Cardiac muscle cell (in vitro differentiated cells and primary cell): Measurements from ENCODE around the gene MPPED1. TPM values are rescaled to one million over a fixed set of nuclear protein-coding genes. Genes with fewer than 3 reads are reported as not detected.

ENCODE experiments used
- DNase-seq, 2 donors: peaks; one replicate each; pipeline versions ENCODE4 v3.0.0 to v3.0.0-alpha.2; 2010 to 2017; ENCODE audit warnings: low read depth in 1 of 2, low spot score in 1 of 2
- H3K27ac ChIP-seq: fragments of 200-600 bp; sonication (generic); 2 replicates; pipeline ENCODE4 v1.5.1; 2016
- H3K27me3 ChIP-seq: fragments of 200-600 bp; sonication (generic); 2 replicates; pipeline ENCODE4 v1.6.0; 2016; ENCODE audit warnings: control low read depth
- H3K36me3 ChIP-seq: fragments of 200-600 bp; sonication (generic); 2 replicates; pipeline ENCODE4 v1.5.1; 2016; ENCODE audit warnings: control low read depth
- H3K4me1 ChIP-seq: fragments of 200-600 bp; sonication (generic); 2 replicates; pipeline ENCODE4 v1.8.1; 2017; ENCODE audit warnings: low read depth, mild to moderate bottlenecking, mixed run types
- H3K4me3 ChIP-seq: fragments of 200-600 bp; sonication (generic); 2 replicates; pipeline ENCODE4 v1.5.1; 2016; ENCODE audit warnings: mild to moderate bottlenecking
- H3K9me3 ChIP-seq: fragments of 200-600 bp; sonication (generic); 2 replicates; pipeline ENCODE4 v1.5.1; 2017; ENCODE audit warnings: low read depth, mild to moderate bottlenecking, control low read depth
- polyA plus RNA-seq: library from polyadenylated mRNA; unstranded; fragments of >200 nt; fragmentation: Nextera tagmentation; extraction: Ambion mirVana; gene quantifications from 2 replicates; pipeline ENCODE4 v1.2.1, GENCODE V29; 2016
- total RNA-seq: library from RNA; depleted of rRNA; stranded (reverse); fragments of >200 nt; gene quantifications from 2 replicates; pipeline ENCODE4 v1.2.3, GENCODE V29; 2016
- TF ChIP-seq, protein P1 (sequence below): IDR thresholded peaks from 2 replicates; pipeline ENCODE4 v1.5.1; 2012; ENCODE audit warnings: low read depth, mild to moderate bottlenecking, low read length

The MPPED1 gene
- total and polyA plus RNA-seq, 2 experiments from 2014 or later = 0.12 TPM; not detected in 1

DNA sequence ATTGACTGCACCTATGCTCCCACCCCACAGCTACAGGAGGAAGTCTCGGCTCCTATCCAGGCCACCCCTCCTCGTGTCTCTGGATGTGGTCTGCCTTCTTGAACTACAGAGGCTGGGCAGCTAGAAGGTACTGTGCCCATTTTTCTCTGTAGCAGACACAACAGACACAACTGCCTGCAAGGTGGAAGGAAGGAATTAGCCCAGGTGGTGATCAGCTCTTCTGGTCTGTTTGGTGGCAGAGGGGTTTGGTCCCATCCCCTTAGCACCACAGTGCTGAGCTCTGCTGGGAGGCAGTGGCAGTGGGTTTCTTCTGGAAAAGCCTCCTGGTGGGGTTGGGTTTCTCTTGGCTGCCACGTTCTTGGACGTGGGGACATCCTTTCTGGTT lies 132.5 kb downstream of the MPPED1 start:
- H3K4me3 ChIP-seq = no peak overlapping the region
- no peaks in the 10 kb centered on the region for H3K36me3 ChIP-seq
- H3K27ac ChIP-seq = no peak overlapping the region
- H3K27me3 ChIP-seq = no peaks in the 10 kb centered on the region
- TF ChIP-seq, protein P1, sequence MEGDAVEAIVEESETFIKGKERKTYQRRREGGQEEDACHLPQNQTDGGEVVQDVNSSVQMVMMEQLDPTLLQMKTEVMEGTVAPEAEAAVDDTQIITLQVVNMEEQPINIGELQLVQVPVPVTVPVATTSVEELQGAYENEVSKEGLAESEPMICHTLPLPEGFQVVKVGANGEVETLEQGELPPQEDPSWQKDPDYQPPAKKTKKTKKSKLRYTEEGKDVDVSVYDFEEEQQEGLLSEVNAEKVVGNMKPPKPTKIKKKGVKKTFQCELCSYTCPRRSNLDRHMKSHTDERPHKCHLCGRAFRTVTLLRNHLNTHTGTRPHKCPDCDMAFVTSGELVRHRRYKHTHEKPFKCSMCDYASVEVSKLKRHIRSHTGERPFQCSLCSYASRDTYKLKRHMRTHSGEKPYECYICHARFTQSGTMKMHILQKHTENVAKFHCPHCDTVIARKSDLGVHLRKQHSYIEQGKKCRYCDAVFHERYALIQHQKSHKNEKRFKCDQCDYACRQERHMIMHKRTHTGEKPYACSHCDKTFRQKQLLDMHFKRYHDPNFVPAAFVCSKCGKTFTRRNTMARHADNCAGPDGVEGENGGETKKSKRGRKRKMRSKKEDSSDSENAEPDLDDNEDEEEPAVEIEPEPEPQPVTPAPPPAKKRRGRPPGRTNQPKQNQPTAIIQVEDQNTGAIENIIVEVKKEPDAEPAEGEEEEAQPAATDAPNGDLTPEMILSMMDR = no peak
- no peak for DNase-seq
- H3K4me1 ChIP-seq = no peaks in the 10 kb centered on the region
- no peaks in the 10 kb centered on the region for H3K9me3 ChIP-seq

DNA sequence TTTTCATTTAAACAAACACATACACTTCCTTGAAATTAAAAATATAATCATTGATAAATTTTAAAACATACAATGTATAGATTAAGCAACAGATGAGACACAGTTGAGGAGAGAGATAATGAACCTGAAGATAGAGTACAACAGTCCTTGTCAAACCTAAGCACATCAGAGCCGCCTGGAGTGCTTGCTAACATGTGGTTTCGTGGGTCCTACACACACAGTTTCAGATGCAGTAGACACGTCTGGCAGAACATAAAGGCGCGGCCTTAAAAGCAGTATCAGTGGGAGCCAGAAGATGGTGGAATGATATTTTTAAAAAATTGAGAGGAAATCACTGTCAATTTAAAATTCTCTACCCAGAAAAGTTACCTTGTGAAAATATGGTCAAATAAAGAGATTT lies 134.4 kb downstream of the MPPED1 start:
- TF ChIP-seq, protein P1 = no peak
- no peaks in the 10 kb centered on the region for H3K27me3 ChIP-seq
- no peak for DNase-seq

DNA sequence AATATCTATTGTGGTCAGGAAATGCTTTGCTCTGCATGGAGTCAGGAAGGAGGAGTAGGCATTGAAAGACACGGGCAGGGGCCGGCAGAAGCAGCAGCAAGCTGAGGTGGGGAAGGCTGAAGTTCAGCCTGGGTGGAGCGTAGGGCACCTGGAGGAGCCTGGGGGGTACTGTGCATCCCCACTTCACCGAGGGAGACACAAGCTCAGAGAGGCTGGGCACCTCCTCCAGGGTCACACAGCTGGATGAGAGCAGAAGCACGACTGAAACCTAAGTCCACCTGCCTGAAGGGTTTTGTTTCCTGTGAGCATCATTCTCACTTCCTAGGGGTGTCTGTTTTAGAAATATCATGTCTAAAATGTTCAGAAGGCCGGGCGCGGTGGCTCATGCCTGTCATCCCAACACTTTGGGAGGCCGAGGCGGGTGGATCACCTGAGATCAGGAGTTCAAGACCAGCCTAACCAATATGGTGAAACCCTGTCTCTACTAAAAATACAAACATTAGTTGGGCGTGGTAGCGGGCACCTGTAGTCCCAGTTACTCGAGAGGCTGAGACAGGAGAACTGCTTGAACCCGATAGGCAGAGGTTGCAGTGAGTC lies 138.3 kb downstream of the MPPED1 start:
- DNase-seq = no peak

More for the DNA sequence above, 134.4 kb downstream of the MPPED1 start:
- Histone ChIP-seq H3K4me3 (no peak overlapping the region), H3K9me3 (no peaks in the 10 kb centered on the region), H3K27ac (no peak overlapping the region), H3K4me1 (no peaks in the 10 kb centered on the region), H3K36me3 (no peaks in the 10 kb centered on the region)

DNA sequence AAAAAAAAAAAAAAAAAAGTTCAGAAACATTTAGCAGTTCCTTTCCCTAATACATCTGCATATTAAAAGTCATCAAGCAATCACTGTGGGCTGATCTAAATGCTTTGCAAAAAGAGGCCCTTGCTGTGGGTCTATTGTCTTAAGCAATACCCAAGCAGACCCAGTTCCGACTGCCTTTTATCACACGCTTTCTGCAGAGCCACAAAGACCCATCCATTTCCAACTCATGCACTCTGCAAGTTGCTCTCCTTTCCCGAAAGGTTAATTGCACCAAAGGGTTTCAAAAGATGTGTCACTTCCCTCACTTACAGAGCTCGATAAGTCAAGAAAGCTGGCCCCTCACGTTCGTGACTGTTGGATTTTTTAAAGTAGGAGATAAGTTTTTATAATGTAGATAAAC lies 138.9 kb downstream of the MPPED1 start:
- H3K27me3 ChIP-seq = no peaks in the 10 kb centered on the region
- H3K4me3 ChIP-seq = no peak overlapping the region
- H3K36me3 ChIP-seq = no peaks in the 10 kb centered on the region
- TF ChIP-seq, protein P1 = no peak
- no peaks in the 10 kb centered on the region for H3K9me3 ChIP-seq
- no peak overlapping the region for H3K27ac ChIP-seq
- no peaks in the 10 kb centered on the region for H3K4me1 ChIP-seq
- no peak for DNase-seq

More for the DNA sequence above, 138.3 kb downstream of the MPPED1 start:
- H3K36me3 ChIP-seq = no peaks in the 10 kb centered on the region
- H3K27me3 ChIP-seq = no peaks in the 10 kb centered on the region
- H3K27ac ChIP-seq = no peak overlapping the region
- TF ChIP-seq, protein P1 = no peak
- no peaks in the 10 kb centered on the region for H3K4me1 ChIP-seq
- H3K9me3 ChIP-seq = no peaks in the 10 kb centered on the region
- H3K4me3 ChIP-seq = no peak overlapping the region

DNA sequence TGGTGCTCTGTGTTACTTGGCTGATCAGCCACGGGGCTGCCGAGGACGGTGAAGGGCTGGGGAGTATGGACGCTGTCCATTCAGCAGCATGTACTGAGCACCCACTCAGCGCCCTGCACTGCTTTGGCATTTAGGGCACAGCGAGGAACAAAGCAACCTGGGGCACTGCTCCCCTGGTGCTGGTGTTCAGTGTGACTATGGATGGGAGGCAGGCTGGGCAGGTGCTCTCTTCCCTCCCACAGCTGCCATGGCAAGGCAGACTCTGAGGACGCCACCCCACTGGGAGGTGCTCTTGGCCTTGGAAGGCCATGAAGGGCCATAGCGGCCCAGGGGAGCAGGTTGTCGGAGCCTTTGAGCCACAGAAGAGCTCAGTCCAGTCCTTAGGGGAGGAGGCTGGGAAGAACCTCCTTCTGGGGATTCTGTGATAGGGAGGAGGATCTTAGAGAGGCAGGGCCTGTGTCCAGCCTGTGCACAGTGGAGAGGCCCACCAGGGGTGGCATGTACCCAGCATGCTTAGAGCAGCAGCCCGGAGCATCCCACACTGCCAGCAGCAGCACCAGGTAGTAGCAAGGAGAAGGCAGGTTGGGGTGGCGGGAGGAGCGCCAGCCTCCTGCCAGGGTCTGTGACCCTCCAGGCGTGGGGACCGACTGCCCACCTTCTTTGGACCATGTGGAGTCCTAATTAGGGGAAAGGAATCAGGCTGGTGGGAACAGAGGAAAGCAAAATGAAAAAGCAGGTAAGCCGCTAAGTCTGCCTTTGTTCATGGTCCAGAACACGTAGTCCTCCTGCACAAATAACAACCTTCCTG lies 141.8 kb downstream of the MPPED1 start:
- no peak for DNase-seq
- TF ChIP-seq, protein P1 = no peak
- no peak overlapping the region for H3K27ac ChIP-seq
- H3K4me3 ChIP-seq = no peak overlapping the region
- H3K4me1 ChIP-seq = no peaks in the 10 kb centered on the region
- H3K27me3 ChIP-seq = no peaks in the 10 kb centered on the region
- no peaks in the 10 kb centered on the region for H3K9me3 ChIP-seq
- no peaks in the 10 kb centered on the region for H3K36me3 ChIP-seq
